ENCODE results near the gene SFXN5.
"Not testable (repeated sequence)": the region's sequence is repeated elsewhere in the genome, so short reads cannot be mapped to it uniquely, and the experiment has no call there.

SFXN5 gene

DNA sequence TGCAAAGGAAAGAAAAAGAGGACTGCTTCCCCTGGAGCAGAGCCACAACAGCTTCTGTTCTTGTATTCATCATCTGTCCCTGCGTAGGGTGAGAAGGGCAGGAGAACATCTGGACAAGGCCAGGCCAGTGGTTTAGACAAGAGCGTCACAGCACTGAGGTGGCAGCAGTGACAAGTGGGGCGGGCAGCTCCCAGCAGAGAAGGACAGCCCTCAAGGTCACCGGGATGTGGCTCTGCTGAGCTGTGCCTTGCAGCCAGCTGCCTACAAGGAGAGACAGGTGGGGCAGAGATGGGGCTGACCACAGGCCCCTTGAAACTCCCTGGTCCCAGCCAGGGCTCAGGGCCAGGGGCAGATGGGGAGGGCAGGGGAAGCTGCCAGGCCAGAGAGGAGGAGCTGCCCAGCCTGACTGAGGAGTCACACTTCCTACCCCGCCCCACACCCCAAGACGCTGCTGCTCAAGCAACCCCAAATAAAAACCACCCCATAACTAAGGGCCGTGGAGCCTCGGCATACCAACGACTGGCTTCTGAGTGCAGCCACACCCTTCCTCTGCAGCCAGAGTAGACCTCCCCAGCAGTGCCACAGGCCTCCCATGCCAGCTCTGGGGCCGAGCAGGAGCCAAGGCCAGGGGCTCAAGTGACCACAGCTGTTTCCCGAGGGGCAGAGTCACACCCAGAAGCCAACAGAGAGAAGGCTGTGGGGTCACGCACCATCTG is 35.9 kb upstream of the SFXN5 start:
- peaks cover 4% of the 10 kb centered on the region for H3K36me3 Mint-ChIP-seq
- peaks cover 78% of the 10 kb centered on the region for H3K4me1 Mint-ChIP-seq
- no peaks in the 10 kb centered on the region for H3K9me3 Mint-ChIP-seq
- peak overlapping the region; percentile 85 for H3K27ac Mint-ChIP-seq
- ATAC-seq (peak; percentile 60), DNase-seq (ENCODE audit: low spot score in 2 of 2) (no peak)
- H3K4me3 Mint-ChIP-seq: peak overlapping the region; percentile 48

DNA sequence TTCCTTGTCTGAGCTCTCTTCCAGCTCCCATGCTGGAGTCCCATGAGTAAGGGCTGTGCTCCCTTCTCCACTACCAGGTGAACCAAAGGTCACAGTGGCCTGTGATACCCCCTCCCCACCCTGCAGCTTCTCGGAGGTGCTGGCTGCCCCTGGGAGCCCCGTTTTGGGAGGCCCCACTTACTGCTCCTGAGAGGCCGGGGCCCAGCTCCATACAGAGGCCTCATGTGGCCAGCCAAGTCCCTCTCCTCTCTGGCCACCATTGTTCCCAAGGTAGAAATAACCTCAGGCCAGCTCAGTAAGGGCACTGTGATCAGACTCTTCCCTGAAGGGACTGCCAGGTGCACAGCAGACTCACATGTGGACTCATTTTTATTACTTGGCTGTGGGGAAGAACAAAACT is 35.3 kb upstream of the SFXN5 start:
- peaks cover 4% of the 10 kb centered on the region for H3K36me3 Mint-ChIP-seq
- ATAC-seq (no peak), DNase-seq (ENCODE audit: low spot score in 2 of 2) (no peak)
- H3K4me3 Mint-ChIP-seq: peak overlapping the region; percentile 48
- H3K4me1 Mint-ChIP-seq: peaks cover 80% of the 10 kb centered on the region
- H3K9me3 Mint-ChIP-seq: no peaks in the 10 kb centered on the region
- peak overlapping the region; percentile 85 for H3K27ac Mint-ChIP-seq

DNA sequence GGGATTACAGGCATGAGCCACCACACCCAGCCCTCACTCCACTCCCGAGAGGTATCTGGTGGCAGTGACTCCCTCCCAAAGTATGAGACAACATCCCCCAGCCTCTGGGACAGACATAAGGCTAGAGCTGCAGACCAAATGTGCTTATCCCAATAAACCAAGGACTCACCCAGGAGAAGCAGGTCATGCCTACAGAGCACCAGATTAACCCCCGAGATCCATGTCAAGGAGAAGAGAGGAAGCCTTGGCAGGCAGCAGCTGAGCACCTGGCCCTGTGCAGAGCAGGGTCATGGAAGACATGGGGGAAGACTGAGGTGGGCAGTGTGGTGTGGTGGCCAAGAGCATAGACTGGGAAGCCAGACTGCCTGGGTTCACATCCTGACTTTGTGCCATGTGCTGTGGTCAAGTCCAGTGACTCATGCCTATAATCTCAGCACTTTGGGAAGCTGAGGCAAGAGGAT is 34.0 kb upstream of the SFXN5 start:
- Mint-ChIP-seq H3K9me3 (no peaks in the 10 kb centered on the region), H3K27ac (no peak overlapping the region)

DNA sequence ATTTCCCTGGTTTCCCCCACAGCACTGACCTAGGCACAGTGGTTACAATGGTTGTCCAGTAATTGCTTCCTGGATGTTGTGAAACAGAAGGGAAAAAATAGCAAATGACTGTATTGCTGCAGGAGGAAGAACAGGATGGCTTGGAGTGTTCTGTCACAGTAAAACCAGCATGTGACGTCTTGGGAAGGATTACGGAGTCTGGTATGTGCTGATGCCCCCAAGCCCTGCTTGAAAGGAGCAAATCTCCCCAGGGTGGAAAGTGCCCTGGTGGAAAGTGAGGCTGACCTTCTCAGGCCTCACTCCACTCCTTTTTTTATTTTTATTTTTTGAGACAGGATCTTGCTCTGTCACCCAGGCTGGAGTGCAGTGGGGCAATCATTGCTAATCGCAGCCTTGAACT is 33.4 kb upstream of the SFXN5 start:
- H3K9me3 Mint-ChIP-seq: no peaks in the 10 kb centered on the region
- H3K27ac Mint-ChIP-seq: no peak overlapping the region
- ATAC-seq (no peak), DNase-seq (ENCODE audit: low spot score in 2 of 2) (no peak)
- peaks cover 65% of the 10 kb centered on the region for H3K4me1 Mint-ChIP-seq
- H3K4me3 Mint-ChIP-seq: no peak overlapping the region
- peaks cover 4% of the 10 kb centered on the region for H3K36me3 Mint-ChIP-seq

More for the DNA sequence above, 34.0 kb upstream of the SFXN5 start:
- Mint-ChIP-seq H3K4me1 (peaks cover 72% of the 10 kb centered on the region), H3K36me3 (peaks cover 4% of the 10 kb centered on the region), H3K4me3 (no peak overlapping the region)
- ATAC-seq (no peak), DNase-seq (ENCODE audit: low spot score in 2 of 2) (no peak)

DNA sequence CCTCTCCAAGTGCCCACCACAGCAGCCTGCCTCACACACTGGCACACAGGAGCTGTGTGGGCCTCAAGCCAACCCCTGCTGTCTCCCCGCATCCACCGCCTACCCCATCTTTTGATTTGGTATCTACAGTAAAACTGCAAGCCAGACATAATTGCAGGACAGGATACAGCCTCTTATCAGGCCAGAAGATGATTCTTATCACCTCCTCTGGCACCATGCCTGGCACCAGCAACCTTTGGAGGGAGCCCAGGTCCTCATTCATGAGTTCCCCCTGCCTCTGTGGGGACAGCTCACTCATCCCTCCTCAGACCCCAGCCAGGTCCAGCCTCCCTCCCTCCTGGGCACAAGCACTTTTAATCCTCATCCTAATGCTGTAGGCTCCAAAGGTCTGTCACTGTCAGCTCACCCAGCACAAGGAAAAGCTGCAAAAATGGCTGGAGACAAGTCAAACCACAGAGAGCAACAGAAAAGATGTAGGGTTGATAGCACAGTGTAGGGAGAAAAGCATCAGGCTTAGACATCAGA is 31.6 kb upstream of the SFXN5 start:
- Mint-ChIP-seq H3K4me3 (no peak overlapping the region), H3K9me3 (no peaks in the 10 kb centered on the region), H3K4me1 (peaks cover 57% of the 10 kb centered on the region), H3K36me3 (peaks cover 4% of the 10 kb centered on the region), H3K27ac (peak overlapping the region; percentile 76)
- DNase-seq (ENCODE audit: low spot score in 2 of 2) (no peak), ATAC-seq (no peak)

DNA sequence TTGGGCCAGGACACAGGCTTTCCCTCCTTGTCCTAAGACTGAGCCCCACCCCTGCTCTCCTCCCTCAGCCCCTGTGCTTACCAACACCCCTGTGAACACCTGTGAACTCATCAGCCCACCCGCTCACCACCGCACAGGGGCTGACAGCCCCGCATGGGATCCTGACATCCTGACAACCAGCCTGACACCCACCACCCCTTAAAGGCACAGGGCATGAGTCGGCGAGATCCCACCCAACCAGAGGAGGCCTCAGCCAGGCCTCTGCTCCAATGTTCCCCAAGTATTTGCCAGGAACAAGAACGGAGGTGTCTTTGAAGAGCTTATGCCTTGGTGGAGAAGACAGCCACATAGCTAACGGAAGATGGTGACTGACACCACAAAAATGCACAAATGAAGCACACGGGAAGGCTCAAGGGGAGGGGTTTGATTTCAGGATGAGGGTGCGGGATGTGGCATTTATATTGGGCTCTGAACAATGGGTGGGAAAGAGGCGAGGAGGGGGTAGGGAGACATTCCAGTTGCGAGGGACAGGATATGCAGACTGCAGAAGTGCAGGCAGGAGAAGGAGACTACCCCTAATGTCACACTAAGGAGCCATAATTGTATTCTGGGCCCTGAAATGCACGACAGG is 30.2 kb upstream of the SFXN5 start:
- Mint-ChIP-seq H3K27ac (peak overlapping the region; percentile 27), H3K4me3 (no peak overlapping the region), H3K9me3 (no peaks in the 10 kb centered on the region), H3K4me1 (peaks cover 49% of the 10 kb centered on the region), H3K36me3 (peaks cover 4% of the 10 kb centered on the region)
- DNase-seq (ENCODE audit: low spot score in 2 of 2) (no peak), ATAC-seq (no peak)

DNA sequence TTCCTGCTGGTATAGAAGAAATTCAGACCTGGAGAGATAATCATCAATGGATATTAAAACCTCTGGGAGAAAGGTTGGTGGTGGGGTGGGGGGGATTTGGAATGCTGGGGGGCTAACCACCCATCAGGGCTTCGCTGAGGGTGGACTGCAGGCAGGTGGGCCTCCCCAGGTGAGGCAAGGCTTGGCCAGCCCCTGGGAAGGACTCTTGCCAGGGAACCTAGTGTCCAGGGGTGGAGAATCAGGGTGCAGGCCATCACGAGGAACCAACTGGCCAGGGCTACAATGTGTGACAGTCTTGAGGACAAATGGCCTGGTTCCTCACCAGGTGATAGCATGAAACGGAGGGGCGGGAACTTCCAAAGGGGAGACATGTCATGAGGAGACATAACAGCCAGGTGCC is 29.4 kb upstream of the SFXN5 start:
- peaks cover 50% of the 10 kb centered on the region for H3K4me1 Mint-ChIP-seq
- H3K4me3 Mint-ChIP-seq: no peak overlapping the region
- H3K27ac Mint-ChIP-seq: no peak overlapping the region
- H3K36me3 Mint-ChIP-seq: peaks cover 4% of the 10 kb centered on the region
- DNase-seq (ENCODE audit: low spot score in 2 of 2): no peak
- H3K9me3 Mint-ChIP-seq: no peaks in the 10 kb centered on the region
- ATAC-seq: no peak

DNA sequence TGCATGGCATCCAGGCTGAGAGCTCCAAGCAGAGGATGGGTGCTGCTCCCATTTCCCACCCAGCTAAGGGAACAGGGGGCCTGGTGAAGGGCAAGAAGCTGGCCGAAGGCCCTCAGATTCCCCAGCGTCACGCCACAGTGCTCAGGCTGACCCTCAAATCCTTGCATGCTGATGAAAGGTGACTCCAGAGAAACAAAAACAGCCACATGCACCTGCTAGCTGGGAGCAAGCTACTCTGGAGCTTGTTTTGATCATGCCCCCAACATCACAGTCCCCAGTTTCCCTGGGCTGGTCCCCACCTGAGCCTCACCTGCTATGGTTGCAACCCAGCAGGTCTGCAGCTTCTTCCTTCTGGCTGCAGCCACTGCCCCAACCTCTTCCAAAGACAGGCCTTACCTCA is 28.0 kb upstream of the SFXN5 start:
- no peaks in the 10 kb centered on the region for H3K9me3 Mint-ChIP-seq
- no peak for ATAC-seq

DNA sequence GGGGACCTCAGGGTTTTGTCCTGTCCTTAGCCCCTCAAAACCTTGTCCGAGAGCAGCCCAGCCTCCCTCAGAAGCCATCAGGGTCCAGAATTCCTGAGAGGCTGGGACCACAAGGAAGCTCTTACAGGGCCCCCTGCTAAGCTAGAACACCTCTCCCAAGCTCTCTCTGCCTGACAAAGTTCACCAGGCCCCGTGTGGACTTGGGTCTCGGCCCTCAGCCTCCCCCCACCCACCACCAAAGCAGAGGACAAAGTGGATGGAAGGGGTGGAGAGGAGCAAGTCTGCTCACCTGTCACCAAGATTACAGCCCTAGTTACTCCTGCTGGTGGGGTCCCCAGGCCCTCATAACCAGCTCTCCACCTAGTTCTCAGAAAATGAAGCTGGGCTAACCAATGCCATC is 24.4 kb upstream of the SFXN5 start:
- no peak for DNase-seq (ENCODE audit: low spot score in 2 of 2)
- Mint-ChIP-seq H3K4me1 (peaks cover 45% of the 10 kb centered on the region), H3K36me3 (no peaks in the 10 kb centered on the region), H3K9me3 (no peaks in the 10 kb centered on the region), H3K4me3 (no peak overlapping the region), H3K27ac (no peak overlapping the region)
- no peak for ATAC-seq

More for the DNA sequence above, 28.0 kb upstream of the SFXN5 start:
- no peak overlapping the region for H3K4me3 Mint-ChIP-seq
- no peak overlapping the region for H3K27ac Mint-ChIP-seq
- DNase-seq (ENCODE audit: low spot score in 2 of 2): no peak
- H3K36me3 Mint-ChIP-seq: no peaks in the 10 kb centered on the region
- H3K4me1 Mint-ChIP-seq: peaks cover 48% of the 10 kb centered on the region

DNA sequence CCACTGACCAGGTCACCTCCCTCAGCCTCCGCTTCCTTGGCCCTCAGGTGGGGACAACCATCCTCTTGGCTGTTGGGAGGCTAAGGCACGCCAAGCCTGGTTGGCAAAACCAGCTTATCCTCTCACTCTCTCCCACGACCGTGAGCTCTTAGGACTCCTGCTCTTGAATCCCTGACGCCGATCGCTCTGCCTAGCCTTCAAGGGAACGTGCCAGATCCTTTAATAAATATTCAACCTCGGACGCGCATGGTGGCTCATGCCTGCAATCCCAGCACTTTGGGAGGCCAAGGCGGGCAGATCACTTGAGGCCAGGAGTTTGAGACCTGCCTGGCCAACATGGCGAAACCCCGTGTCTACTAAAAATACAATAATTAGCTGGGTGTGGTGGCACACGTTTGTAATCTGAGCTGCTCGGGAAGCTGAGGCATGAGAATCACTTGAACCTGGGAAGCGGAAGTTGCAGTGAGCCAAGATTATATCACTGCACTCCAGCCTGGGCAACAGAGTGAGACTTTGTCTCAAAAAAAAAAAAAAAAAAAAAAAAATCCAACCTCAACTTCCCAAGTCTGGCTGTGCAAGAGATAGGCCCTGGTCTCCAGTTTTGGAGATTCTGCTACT is 22.2 kb upstream of the SFXN5 start:
- peaks cover 52% of the 10 kb centered on the region for H3K4me1 Mint-ChIP-seq
- ATAC-seq; H3K9me3 Mint-ChIP-seq; DNase-seq (ENCODE audit: low spot score in 2 of 2); H3K4me3 Mint-ChIP-seq; H3K36me3 Mint-ChIP-seq: not testable (repeated sequence)
- peak overlapping the region; percentile 83 for H3K27ac Mint-ChIP-seq

DNA sequence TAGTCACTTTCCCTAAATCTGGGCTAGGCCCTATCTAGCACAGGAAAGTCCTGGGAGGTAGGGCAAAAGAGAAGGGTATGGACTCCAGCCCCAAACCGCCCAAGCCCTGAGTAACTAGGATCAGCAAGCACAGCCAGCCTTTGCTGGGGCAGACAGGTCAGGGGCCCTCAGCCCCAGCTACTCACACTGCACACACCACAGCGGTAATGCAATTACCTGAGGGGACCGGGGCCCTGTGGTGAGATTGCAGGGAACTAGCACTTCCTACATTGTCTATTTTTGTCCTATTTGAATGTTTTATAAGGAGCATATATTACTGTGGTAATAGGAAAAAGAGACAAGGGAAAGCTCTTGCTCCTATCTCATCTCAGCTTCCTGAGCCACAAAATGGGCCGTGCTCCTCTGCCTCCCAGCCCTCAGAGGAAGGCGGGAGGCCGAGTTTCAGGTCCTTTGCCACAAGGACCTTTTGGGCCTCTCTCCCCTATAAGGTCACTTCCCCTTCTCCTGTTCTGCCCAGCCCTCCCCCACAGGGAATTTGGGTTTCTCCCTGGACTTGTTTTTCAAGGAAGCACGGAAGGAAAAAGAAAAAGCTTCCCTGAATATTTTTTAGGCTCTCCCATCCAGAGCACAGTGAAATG is 20.8 kb upstream of the SFXN5 start:
- ATAC-seq (no peak), DNase-seq (ENCODE audit: low spot score in 2 of 2) (no peak)
- H3K4me1 Mint-ChIP-seq: peaks cover 50% of the 10 kb centered on the region
- peaks cover 5% of the 10 kb centered on the region for H3K36me3 Mint-ChIP-seq
- peak overlapping the region; percentile 83 for H3K27ac Mint-ChIP-seq
- no peak overlapping the region for H3K4me3 Mint-ChIP-seq
- H3K9me3 Mint-ChIP-seq: no peaks in the 10 kb centered on the region

DNA sequence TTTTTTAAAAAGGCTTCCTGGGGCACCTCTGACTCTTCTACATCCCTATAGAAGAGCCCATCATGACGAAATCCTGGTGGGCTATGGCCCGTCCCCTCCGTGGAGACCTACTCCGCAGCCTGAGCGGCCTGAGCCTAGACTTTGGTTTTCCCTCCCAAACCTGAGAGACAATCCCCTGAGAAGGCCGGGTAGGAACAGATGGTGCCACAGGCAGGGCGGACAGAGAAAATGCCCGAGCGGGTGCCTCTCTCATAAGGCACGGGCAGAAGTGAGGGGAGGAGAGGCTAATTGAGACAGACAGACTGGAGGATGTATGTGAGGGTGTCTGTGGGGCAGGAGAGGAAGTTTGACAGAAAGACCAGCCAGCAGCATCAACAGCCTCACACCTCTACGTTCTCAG is 20.2 kb upstream of the SFXN5 start:
- Mint-ChIP-seq H3K4me3 (no peak overlapping the region), H3K27ac (peak overlapping the region; percentile 83), H3K36me3 (peaks cover 5% of the 10 kb centered on the region), H3K4me1 (peaks cover 46% of the 10 kb centered on the region), H3K9me3 (no peaks in the 10 kb centered on the region)
- ATAC-seq: no peak
- DNase-seq (ENCODE audit: low spot score in 2 of 2): no peak

DNA sequence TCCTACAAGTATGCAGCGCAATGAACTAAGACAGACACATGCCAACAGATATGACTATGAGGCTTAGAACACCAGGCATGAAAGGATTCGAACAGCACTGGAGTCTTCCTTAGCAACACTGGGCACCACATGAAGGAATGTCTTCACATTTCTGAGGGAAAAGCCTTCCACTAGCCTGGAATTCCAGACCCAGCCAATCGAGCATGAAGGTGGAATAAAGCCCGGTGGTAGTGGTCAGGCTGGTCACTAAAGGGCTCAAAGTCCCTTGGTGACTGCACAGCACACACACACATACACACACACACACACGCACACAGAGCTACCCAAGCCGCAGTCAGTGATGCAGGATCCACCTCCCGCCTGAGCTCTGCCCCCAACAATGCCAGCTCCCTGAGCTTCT is 19.7 kb upstream of the SFXN5 start:
- peaks cover 46% of the 10 kb centered on the region for H3K4me1 Mint-ChIP-seq
- H3K27ac Mint-ChIP-seq: no peak overlapping the region
- no peaks in the 10 kb centered on the region for H3K9me3 Mint-ChIP-seq
- DNase-seq (ENCODE audit: low spot score in 2 of 2): no peak
- peaks cover 5% of the 10 kb centered on the region for H3K36me3 Mint-ChIP-seq
- ATAC-seq: no peak
- H3K4me3 Mint-ChIP-seq: no peak overlapping the region

DNA sequence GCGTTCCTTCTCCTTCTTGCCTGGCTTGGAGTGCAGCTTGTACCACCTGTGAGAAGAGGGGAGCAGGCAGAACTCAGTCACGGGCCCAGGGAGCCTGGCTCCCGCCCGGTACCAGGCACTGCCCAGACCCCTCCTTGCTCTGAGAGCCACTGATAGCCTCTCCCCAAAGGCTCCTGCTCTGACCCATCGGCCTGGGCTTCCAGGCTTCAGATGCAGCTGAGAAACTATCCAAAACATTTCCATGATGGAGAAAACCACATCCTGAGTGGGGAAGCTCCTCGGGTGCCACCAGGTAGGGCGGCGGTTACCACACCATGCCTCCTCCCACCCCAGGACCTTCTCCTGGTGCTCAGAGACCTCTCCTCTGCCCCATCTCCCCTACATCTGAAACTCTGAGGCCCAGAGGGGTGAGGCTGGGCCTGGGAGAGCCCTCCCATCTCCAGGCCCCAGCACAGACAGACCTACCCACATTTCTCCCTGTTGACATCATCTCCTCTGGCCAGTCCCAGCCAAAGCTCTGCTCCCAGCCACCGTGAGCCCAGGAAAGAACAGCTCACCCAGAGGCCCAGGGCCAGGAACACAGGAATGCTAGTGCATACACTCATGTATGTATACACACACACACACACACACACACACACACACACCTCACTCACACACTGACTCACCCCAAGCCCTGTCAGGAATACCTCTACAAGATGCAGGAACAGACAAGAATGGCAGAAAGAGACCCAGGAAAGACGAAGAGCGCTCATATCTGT is 17.9 kb upstream of the SFXN5 start:
- Mint-ChIP-seq H3K27ac (peak overlapping the region; percentile 89), H3K4me1 (peaks cover 43% of the 10 kb centered on the region), H3K36me3 (peaks cover 5% of the 10 kb centered on the region), H3K4me3 (no peak overlapping the region), H3K9me3 (no peaks in the 10 kb centered on the region)
- no peak for ATAC-seq
- no peak for DNase-seq (ENCODE audit: low spot score in 2 of 2)

DNA sequence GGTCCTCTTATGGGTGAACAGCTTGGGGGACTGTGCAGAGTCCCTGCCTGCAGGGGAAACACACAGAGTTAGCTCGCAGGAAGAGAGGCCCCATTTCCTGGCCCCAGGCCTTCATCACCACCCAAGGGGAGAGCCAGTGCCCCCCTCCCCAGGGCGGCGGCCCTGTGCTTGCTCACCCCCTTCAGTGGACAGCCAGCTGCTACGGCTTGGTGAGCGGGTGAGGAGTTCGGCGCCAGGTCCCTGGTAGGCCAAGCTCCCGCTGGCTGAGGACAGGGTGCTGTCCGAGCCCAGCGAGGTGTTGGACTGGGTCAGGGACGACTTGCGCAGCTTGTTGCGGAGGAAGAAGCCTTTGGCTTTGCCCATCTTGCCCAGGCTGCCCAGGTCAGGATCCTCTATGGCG is 17.2 kb upstream of the SFXN5 start:
- no peak for DNase-seq (ENCODE audit: low spot score in 2 of 2)
- no peaks in the 10 kb centered on the region for H3K9me3 Mint-ChIP-seq

More for the DNA sequence above, 17.2 kb upstream of the SFXN5 start:
- ATAC-seq: no peak
- Mint-ChIP-seq H3K27ac (no peak overlapping the region), H3K4me1 (peaks cover 41% of the 10 kb centered on the region), H3K4me3 (no peak overlapping the region), H3K36me3 (peaks cover 5% of the 10 kb centered on the region)

All from stimulated activated effector memory CD8-positive, alpha-beta T cell treated with anti-CD3 and anti-CD28 coated beads, Interleukin-12 subunit alpha, Interleukin-12 subunit beta, amount 100 ng/mL, for 72 hours (primary cell).